ENCODE measurements around the gene ZBTB11.

DNA sequence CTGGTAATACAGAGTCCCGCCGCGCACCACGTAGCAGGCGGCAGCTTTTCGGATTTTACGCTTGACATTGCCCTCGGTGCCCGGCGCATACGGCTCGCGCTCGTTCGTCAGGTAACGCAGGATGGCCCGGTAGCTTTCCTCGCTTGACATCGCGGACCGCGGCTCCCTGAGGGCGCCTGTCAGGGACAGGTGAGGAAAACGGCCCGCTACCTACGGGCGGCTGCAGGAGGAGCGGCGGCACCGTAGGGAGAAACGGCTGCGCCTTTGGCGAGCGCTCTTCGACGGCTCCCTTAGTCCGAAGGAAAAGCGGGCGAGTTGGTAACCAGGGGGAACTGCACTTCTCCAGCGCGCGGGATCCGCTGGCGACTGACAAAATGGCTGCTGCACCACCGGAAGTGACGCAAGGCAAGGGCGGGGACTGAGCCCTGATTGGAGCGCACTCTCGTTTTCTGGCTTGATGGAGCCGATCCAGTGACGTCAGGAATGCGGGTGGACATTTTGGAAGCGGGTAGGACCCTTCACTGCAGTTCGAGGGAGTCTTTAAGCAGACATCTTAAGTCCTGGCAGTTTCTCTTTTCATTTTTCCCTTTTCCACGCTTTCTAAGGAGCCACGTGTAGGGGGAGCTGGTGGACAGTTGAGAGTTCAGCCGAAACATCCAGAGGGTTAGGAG is at the start of gene ZBTB11:
- no peak for TF ChIP-seq EZH2 (IDR thresholded peaks at IDR 0.05)
- TF ChIP-seq, protein P1, sequence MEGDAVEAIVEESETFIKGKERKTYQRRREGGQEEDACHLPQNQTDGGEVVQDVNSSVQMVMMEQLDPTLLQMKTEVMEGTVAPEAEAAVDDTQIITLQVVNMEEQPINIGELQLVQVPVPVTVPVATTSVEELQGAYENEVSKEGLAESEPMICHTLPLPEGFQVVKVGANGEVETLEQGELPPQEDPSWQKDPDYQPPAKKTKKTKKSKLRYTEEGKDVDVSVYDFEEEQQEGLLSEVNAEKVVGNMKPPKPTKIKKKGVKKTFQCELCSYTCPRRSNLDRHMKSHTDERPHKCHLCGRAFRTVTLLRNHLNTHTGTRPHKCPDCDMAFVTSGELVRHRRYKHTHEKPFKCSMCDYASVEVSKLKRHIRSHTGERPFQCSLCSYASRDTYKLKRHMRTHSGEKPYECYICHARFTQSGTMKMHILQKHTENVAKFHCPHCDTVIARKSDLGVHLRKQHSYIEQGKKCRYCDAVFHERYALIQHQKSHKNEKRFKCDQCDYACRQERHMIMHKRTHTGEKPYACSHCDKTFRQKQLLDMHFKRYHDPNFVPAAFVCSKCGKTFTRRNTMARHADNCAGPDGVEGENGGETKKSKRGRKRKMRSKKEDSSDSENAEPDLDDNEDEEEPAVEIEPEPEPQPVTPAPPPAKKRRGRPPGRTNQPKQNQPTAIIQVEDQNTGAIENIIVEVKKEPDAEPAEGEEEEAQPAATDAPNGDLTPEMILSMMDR (IDR thresholded peaks at IDR 0.05 in 2 of 3, conservative IDR thresholded peaks at IDR 0.05 in 1 of 3; ENCODE audit: borderline replicate concordance in 1 of 3, insufficient read depth in 1 of 3, low read depth in 2 of 3, low read length in 2 of 3): peak; percentile 26 to 61 (median 51); a peak in 5 of 6 replicates
